Neuronal stem cell (in vitro differentiated cells): ENCODE data around the gene NFATC2.

Experiments used
- DNase-seq: peaks from one replicate; pipeline ENCODE4 v3.0.0-alpha.2; 2013; ENCODE audit warnings: low spot score
- H2AFZ ChIP-seq: one replicate; pipeline ENCODE4 v1.6.1; 2013; ENCODE audit warnings: mild to moderate bottlenecking, low read length, inconsistent platforms
- H2AK5ac ChIP-seq: 2 replicates; pipeline ENCODE4 v1.6.1; 2013; ENCODE audit warnings: low read depth, mild to moderate bottlenecking, inconsistent platforms, low read length, moderate library complexity, mixed read lengths
- H2BK120ac ChIP-seq: 2 replicates; pipeline ENCODE4 v1.6.1; 2013; ENCODE audit warnings: low read depth, mild to moderate bottlenecking, inconsistent platforms, low read length, moderate library complexity, mixed read lengths
- H2BK12ac ChIP-seq: one replicate; pipeline ENCODE4 v1.6.1; 2013; ENCODE audit warnings: low read length, inconsistent platforms
- H2BK15ac ChIP-seq: 2 replicates; pipeline ENCODE4 v1.6.1; 2013; ENCODE audit warnings: mild to moderate bottlenecking, low read length, inconsistent platforms, mixed read lengths
- H2BK5ac ChIP-seq: one replicate; pipeline ENCODE4 v1.6.1; 2013; ENCODE audit warnings: inconsistent platforms, mild to moderate bottlenecking, low read length, moderate library complexity
- H3K14ac ChIP-seq: one replicate; pipeline ENCODE4 v1.6.1; 2013; ENCODE audit warnings: low read length, inconsistent platforms
- H3K18ac ChIP-seq: 2 replicates; pipeline ENCODE4 v1.6.1; 2013; ENCODE audit warnings: low read length, inconsistent platforms
- H3K23ac ChIP-seq: 2 replicates; pipeline ENCODE4 v1.6.1; 2013; ENCODE audit warnings: low read depth, mild to moderate bottlenecking, mixed read lengths, low read length, inconsistent platforms; ENCODE audit not compliant: poor library complexity
- H3K27ac ChIP-seq: replicated peaks from 3 replicates; pipeline ENCODE4 v1.5.1; 2013; ENCODE audit warnings: low read length, inconsistent platforms
- H3K27me3 ChIP-seq, 3 experiments: 2 replicates each; pipeline ENCODE4 v1.6.1; 2013; ENCODE audit warnings: low read length in 3 of 3, mild to moderate bottlenecking in 2 of 3, inconsistent platforms in 1 of 3, low read depth in 1 of 3, mixed read lengths in 1 of 3, moderate library complexity in 1 of 3; ENCODE audit not compliant: control insufficient read depth in 3 of 3, insufficient read depth in 3 of 3
- H3K36me3 ChIP-seq, 2 donors: replicated peaks in 1 of 2; 2 replicates each; pipeline ENCODE4 v1.6.1; 2013; ENCODE audit warnings: low read length in 2 of 2; ENCODE audit not compliant: control insufficient read depth in 2 of 2, insufficient read depth in 2 of 2
- H3K4ac ChIP-seq: 2 replicates; pipeline ENCODE4 v1.6.1; 2013; ENCODE audit warnings: inconsistent platforms, mild to moderate bottlenecking, low read length, moderate library complexity
- H3K4me1 ChIP-seq, 2 donors: 1 replicate in 1 of 2; 2 replicates in 1 of 2; pipeline ENCODE4 v1.6.1; 2013; ENCODE audit warnings: low read length in 2 of 2, low read depth in 1 of 2; ENCODE audit not compliant: control insufficient read depth in 2 of 2, insufficient read depth in 1 of 2
- H3K4me2 ChIP-seq: one replicate; pipeline ENCODE4 v1.6.1; 2013; ENCODE audit warnings: mild to moderate bottlenecking, low read length, inconsistent platforms; ENCODE audit not compliant: insufficient read depth, poor library complexity, severe bottlenecking
- H3K4me3 ChIP-seq, 2 donors: 2 replicates each; pipeline ENCODE4 v1.5.1; 2013; ENCODE audit warnings: low read length in 2 of 2, mild to moderate bottlenecking in 2 of 2, inconsistent platforms in 1 of 2, moderate library complexity in 1 of 2
- H3K79me1 ChIP-seq: one replicate; pipeline ENCODE4 v1.6.1; 2013; ENCODE audit warnings: low read depth, mild to moderate bottlenecking, inconsistent platforms, low read length, moderate library complexity
- H3K9ac ChIP-seq: one replicate; pipeline ENCODE4 v1.6.1; 2013; ENCODE audit warnings: mild to moderate bottlenecking, low read depth, low read length, inconsistent platforms; ENCODE audit not compliant: poor library complexity
- H3K9me3 ChIP-seq, 2 donors: replicated peaks in 1 of 2; 2 replicates each; pipeline versions ENCODE3 to v1.6.1; 2013; ENCODE audit warnings: low read length in 2 of 2, mild to moderate bottlenecking in 2 of 2, inconsistent platforms in 1 of 2, low read depth in 1 of 2, mixed read lengths in 1 of 2, moderate library complexity in 1 of 2; ENCODE audit not compliant: control insufficient read depth in 2 of 2, insufficient read depth in 1 of 2
- H4K8ac ChIP-seq: one replicate; pipeline ENCODE4 v1.6.1; 2013; ENCODE audit warnings: low read depth, mild to moderate bottlenecking, inconsistent platforms, low read length, moderate library complexity
- H4K91ac ChIP-seq: one replicate; pipeline ENCODE4 v1.6.1; 2013; ENCODE audit warnings: low read length, low read depth, mild to moderate bottlenecking, inconsistent platforms; ENCODE audit not compliant: poor library complexity
- WGBS, 2 donors: extraction: QIAGEN DNeasy Blood & Tissue Kit; methylation state at CpG; one replicate each; pipeline ENCODE4 v1.1.7; 2013; ENCODE audit warnings: missing lambda C conversion rate in 2 of 2, mixed read lengths in 1 of 2; ENCODE audit not compliant: insufficient read length in 2 of 2, insufficient replicate concordance in 1 of 2; ENCODE audit errors: extremely low coverage in 2 of 2; 5-methylcytosine and 5-hydroxymethylcytosine counted together

Gene NFATC2

DNA sequence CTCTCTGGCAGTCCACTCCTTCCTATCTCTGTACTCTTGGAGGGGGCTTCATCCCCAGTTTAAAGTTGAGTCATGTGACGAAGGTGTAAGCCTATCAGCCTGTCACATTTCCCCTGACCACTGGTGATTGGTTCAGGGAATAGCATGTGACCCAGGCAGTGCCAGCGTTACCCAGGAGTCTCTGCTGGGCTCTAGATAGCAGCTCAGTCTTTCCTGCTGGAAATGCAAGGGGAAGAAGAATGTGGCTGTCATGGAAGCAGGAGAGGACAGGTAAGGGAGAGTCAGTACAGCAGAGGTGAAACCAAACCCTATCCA, 35.6 kb upstream of the NFATC2 start:
- H3K14ac ChIP-seq, result no peak overlapping the region
- H2AFZ ChIP-seq, result no peak overlapping the region
- H4K91ac ChIP-seq, result no peak overlapping the region
- no peak overlapping the region for H4K8ac ChIP-seq
- H2BK12ac ChIP-seq, result no peak overlapping the region
- no peak overlapping the region for H2BK5ac ChIP-seq
- no peak overlapping the region for H2BK15ac ChIP-seq
- H3K18ac ChIP-seq, result no peak overlapping the region
- peaks cover 0 to 7% of the 10 kb centered on the region in 2 donors for H3K9me3 ChIP-seq
- H2BK120ac ChIP-seq, result no peak overlapping the region
- no peak for DNase-seq
- H3K9ac ChIP-seq, result no peak overlapping the region
- no peak overlapping the region for H3K27ac ChIP-seq
- H3K23ac ChIP-seq, result no peak overlapping the region
- no peaks in the 10 kb centered on the region for H3K4me1 ChIP-seq
- no peak overlapping the region for H3K4ac ChIP-seq
- no peak overlapping the region for H3K4me3 ChIP-seq
- no peak overlapping the region for H3K4me2 ChIP-seq
- H2AK5ac ChIP-seq, result no peak overlapping the region
- no peaks in the 10 kb centered on the region for H3K36me3 ChIP-seq
- H3K79me1 ChIP-seq, result no peaks in the 10 kb centered on the region
- no peaks in the 10 kb centered on the region for H3K27me3 ChIP-seq
- no CpG with 5 or more reads among the region's 2 CpGs for WGBS, 2 donors

GRCh38 chr20:51577432-51578144, 35.1 kb upstream of the NFATC2 start:
- peak overlapping the region in 1 of 2 donors; percentile 9 for H3K4me3 ChIP-seq
- H3K4me1 ChIP-seq, result no peaks in the 10 kb centered on the region
- H3K4me2 ChIP-seq, result no peak overlapping the region
- no peak overlapping the region for H2BK120ac ChIP-seq
- no peak for DNase-seq
- H2BK12ac ChIP-seq, result no peak overlapping the region
- H2BK5ac ChIP-seq, result no peak overlapping the region
- H3K27me3 ChIP-seq, result no peaks in the 10 kb centered on the region
- H3K14ac ChIP-seq, result no peak overlapping the region
- H3K36me3 ChIP-seq, result no peaks in the 10 kb centered on the region
- no peak overlapping the region for H2AK5ac ChIP-seq
- no peak overlapping the region for H3K4ac ChIP-seq
- WGBS, 2 donors, result no CpG with 5 or more reads among the region's 11 CpGs
- no peak overlapping the region for H3K9ac ChIP-seq
- no peak overlapping the region for H4K8ac ChIP-seq
- H4K91ac ChIP-seq, result no peak overlapping the region
- H2BK15ac ChIP-seq, result no peak overlapping the region
- peaks cover 0 to 7% of the 10 kb centered on the region in 2 donors for H3K9me3 ChIP-seq
- H3K23ac ChIP-seq, result no peak overlapping the region
- no peak overlapping the region for H3K27ac ChIP-seq
- H3K79me1 ChIP-seq, result no peaks in the 10 kb centered on the region
- H2AFZ ChIP-seq, result no peak overlapping the region
- peak overlapping the region; percentile 11 for H3K18ac ChIP-seq

DNA sequence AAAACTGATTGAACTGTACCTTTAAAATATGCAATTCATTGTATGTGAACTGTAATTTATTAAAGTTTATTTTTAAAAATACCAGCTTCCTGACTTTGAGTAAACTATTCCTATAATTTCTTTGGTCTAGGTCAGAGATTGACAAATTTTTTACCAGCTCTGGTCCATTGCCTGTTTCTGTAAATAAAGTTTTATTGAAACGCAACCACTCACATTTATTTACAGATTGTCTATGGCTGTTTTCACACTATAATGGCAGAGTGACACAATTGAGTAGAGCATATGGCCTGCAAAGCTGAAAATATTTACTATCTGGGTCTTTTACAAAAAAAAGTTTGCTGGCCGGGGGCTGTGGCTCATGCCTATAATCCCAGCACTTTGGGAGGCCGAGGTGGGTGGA, 33.0 kb upstream of the NFATC2 start:
- Histone ChIP-seq H2AFZ (no peak overlapping the region), H3K9me3 (peaks cover 0 to 7% of the 10 kb centered on the region in 2 donors), H2BK120ac (no peak overlapping the region), H3K23ac (no peak overlapping the region), H4K91ac (no peak overlapping the region), H3K4ac (no peak overlapping the region), H3K4me1 (no peaks in the 10 kb centered on the region), H2BK15ac (no peak overlapping the region), H2BK5ac (no peak overlapping the region), H3K27me3 (no peaks in the 10 kb centered on the region), H3K4me2 (no peak overlapping the region), H3K79me1 (no peaks in the 10 kb centered on the region), H3K4me3 (no peak overlapping the region), H3K36me3 (no peaks in the 10 kb centered on the region), H2BK12ac (no peak overlapping the region), H3K18ac (no peak overlapping the region), H2AK5ac (no peak overlapping the region), H3K9ac (no peak overlapping the region), H3K27ac (no peak overlapping the region), H4K8ac (no peak overlapping the region), H3K14ac (no peak overlapping the region)
- WGBS, 2 donors, result no CpG with 5 or more reads among the region's 3 CpGs
- no peak for DNase-seq

DNA sequence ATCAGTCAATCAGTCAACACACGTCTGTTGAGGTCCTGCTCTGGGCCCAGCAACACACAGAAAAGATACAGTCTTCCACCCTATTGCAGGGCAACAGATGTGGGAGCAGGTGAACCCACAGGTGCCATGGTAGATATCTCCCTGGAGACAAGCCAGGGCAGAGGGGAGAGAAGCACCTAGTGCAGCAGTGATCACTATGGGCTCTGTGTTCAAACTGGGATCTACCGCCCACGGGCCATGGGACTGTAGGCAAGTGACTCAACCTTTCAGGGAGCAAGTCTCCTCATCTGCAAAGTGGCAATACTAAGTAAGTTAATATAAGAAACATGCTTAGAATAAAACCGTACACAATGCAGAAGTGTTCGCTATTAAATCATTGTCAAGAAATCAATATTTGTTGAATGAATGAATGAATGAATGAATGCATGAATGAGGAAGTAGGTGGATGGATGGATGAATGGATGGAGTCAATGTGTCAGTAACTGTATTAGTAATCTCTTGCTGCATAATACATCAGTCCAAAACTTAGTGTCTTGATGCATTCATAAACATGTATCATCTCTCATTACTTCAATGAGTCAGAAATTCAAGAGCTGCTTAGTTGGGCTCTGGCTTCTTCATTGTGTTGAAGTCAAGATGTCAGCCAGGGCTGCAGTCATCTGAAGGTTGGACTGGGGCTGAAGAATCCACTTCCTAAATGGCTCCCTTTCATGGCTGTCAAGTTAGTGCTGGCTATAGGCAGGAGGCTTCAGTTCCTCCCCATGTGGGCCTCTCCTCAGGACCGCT, 31.9 kb upstream of the NFATC2 start:
- peaks cover 0 to 3% (median 0%) of the 10 kb centered on the region in 3 experiments for H3K27me3 ChIP-seq
- no peaks in the 10 kb centered on the region for H3K4me1 ChIP-seq
- no peak overlapping the region for H3K4me2 ChIP-seq
- no peak overlapping the region for H4K8ac ChIP-seq
- H2BK5ac ChIP-seq, result no peak overlapping the region
- no peak overlapping the region for H2AFZ ChIP-seq
- H3K27ac ChIP-seq, result no peak overlapping the region
- H3K4ac ChIP-seq, result no peak overlapping the region
- no peak overlapping the region for H2BK120ac ChIP-seq
- H3K23ac ChIP-seq, result no peak overlapping the region
- no peak overlapping the region for H3K18ac ChIP-seq
- no peak overlapping the region for H2BK12ac ChIP-seq
- H3K79me1 ChIP-seq, result no peaks in the 10 kb centered on the region
- DNase-seq, result no peak
- H4K91ac ChIP-seq, result no peak overlapping the region
- no peak overlapping the region for H3K4me3 ChIP-seq
- H2AK5ac ChIP-seq, result no peak overlapping the region
- no peak overlapping the region for H3K9ac ChIP-seq
- no peak overlapping the region for H3K14ac ChIP-seq
- WGBS, 2 donors, result no CpG with 5 or more reads among the region's 6 CpGs
- H3K36me3 ChIP-seq, result no peaks in the 10 kb centered on the region
- H2BK15ac ChIP-seq, result no peak overlapping the region
- peaks cover 0 to 7% of the 10 kb centered on the region in 2 donors for H3K9me3 ChIP-seq
